Neural crest cell (in vitro differentiated cells): ENCODE measurements around the gene TSPEAR. TPM values are rescaled to one million over a fixed set of nuclear protein-coding genes. Genes with fewer than 3 reads are reported as not detected.
A peak's percentile ranks its signal among the peaks of the same experiment; 100 is the strongest.
"Not testable (repeated sequence)": the region's sequence is repeated elsewhere in the genome, so short reads cannot be mapped to it uniquely, and the experiment has no call there.

Source experiments
- DNase-seq: peaks from one replicate; pipeline ENCODE4 v3.0.0; 2021; ENCODE audit warnings: low read depth, mixed read lengths, low spot score
- H3K27ac Mint-ChIP-seq: one replicate; pipeline ENCODE4 v1.8.0; 2021; ENCODE audit warnings: mild to moderate bottlenecking, mixed read lengths; ENCODE audit not compliant: unreplicated experiment
- H3K27me3 Mint-ChIP-seq: 2 replicates; pipeline ENCODE4 v1.8.0; 2021; ENCODE audit warnings: low read depth, mild to moderate bottlenecking, mixed read lengths
- H3K36me3 Mint-ChIP-seq: 2 replicates; pipeline ENCODE4 v1.8.0; 2021; ENCODE audit warnings: low read depth, mild to moderate bottlenecking, mixed read lengths
- H3K4me1 Mint-ChIP-seq: 2 replicates; pipeline ENCODE4 v1.8.0; 2021; ENCODE audit warnings: mixed read lengths
- H3K4me3 Mint-ChIP-seq: one replicate; pipeline ENCODE4 v1.8.0; 2021; ENCODE audit warnings: mild to moderate bottlenecking, mixed read lengths
- H3K9me3 Mint-ChIP-seq: 2 replicates; pipeline ENCODE4 v1.8.0; 2021; ENCODE audit warnings: mixed read lengths
- CTCF ChIP-seq: fragments of 200-600 bp; sonication (generic); conservative IDR thresholded peaks from 2 replicates; pipeline ENCODE4 v1.5.0; 2021; ENCODE audit warnings: antibody characterized with exemption, mild to moderate bottlenecking
- total RNA-seq: library from RNA; stranded (reverse); gene quantifications from 2 replicates; pipeline ENCODE4 v1.2.1, GENCODE V29; 2021

The TSPEAR gene
- total RNA-seq, 1 donor from 2014 or later = not detected

- Mint-ChIP-seq H3K27me3 (peaks cover 62% of the 10 kb centered on the region), H3K36me3 (no peaks in the 10 kb centered on the region), H3K9me3 (no peaks in the 10 kb centered on the region), H3K27ac (no peak overlapping the region), H3K4me1 (peaks cover 39% of the 10 kb centered on the region), H3K4me3 (no peak overlapping the region)
- DNase-seq = no peak
- TF ChIP-seq CTCF = no peak
Measured at GRCh38 chr21:44699502-44700001, 11.8 kb downstream of the TSPEAR start.

- Mint-ChIP-seq H3K36me3 (peaks cover 4% of the 10 kb centered on the region), H3K4me3 (no peak overlapping the region), H3K27me3 (peaks cover 48% of the 10 kb centered on the region), H3K4me1 (peaks cover 39% of the 10 kb centered on the region), H3K27ac (peak overlapping the region; percentile 78), H3K9me3 (no peaks in the 10 kb centered on the region)
- no peak for TF ChIP-seq CTCF
- no peak for DNase-seq
Measured at GRCh38 chr21:44697811-44698734, 13.3 kb downstream of the TSPEAR start.

GRCh38 chr21:44697172-44697810 lies 14.1 kb downstream of the TSPEAR start, which contains the start of gene KRTAP10-12:
Gene KRTAP10-12, plus strand, starts transcription at chr21:44697172. Its CDS starts 30 bp downstream, at chr21:44697202.
- not testable (repeated sequence) for H3K9me3 Mint-ChIP-seq, DNase-seq, H3K4me3 Mint-ChIP-seq, H3K36me3 Mint-ChIP-seq
- Mint-ChIP-seq H3K4me1 (peaks cover 39% of the 10 kb centered on the region), H3K27ac (peak within 1 kb of the TSS; percentile 78), H3K27me3 (peaks cover 42% of the 10 kb centered on the region)

- Mint-ChIP-seq H3K4me1 (peaks cover 39% of the 10 kb centered on the region), H3K27ac (no peak overlapping the region)
Measured at GRCh38 chr21:44696572-44696971, 14.8 kb downstream of the TSPEAR start.

GRCh38 chr21:44695641-44696040 lies 15.7 kb downstream of the TSPEAR start:
- Mint-ChIP-seq H3K36me3 (peaks cover 6% of the 10 kb centered on the region), H3K27ac (peak overlapping the region; percentile 67), H3K27me3 (peaks cover 42% of the 10 kb centered on the region), H3K4me1 (peaks cover 33% of the 10 kb centered on the region), H3K4me3 (no peak overlapping the region), H3K9me3 (peaks cover 6% of the 10 kb centered on the region)
- no peak for DNase-seq
- no peak for TF ChIP-seq CTCF

More at GRCh38 chr21:44696572-44696971, 14.8 kb downstream of the TSPEAR start:
- Mint-ChIP-seq H3K27me3 (peaks cover 42% of the 10 kb centered on the region), H3K4me3 (no peak overlapping the region), H3K36me3 (peaks cover 6% of the 10 kb centered on the region), H3K9me3 (peaks cover 6% of the 10 kb centered on the region)
- DNase-seq = no peak
- no peak for TF ChIP-seq CTCF
